ENCODE measurements around the gene SLC30A7. TPM values are rescaled to one million over a fixed set of nuclear protein-coding genes. Genes with fewer than 3 reads are reported as not detected.
"Not testable (repeated sequence)": the region's sequence is repeated elsewhere in the genome, so short reads cannot be mapped to it uniquely, and the experiment has no call there.

Gene SLC30A7
- polyA plus RNA-seq, 3 donors: 9.2 to 23.3 (median 17.6) TPM

GRCh38 chr1:100943533-100943932 is 47.6 kb downstream of the SLC30A7 start:
- Histone ChIP-seq H3K9ac (ENCODE audit: insufficient read depth, low read length, poor library complexity, severe bottlenecking) (no peak overlapping the region), H3K9me3 (replicated peaks in 1 of 2; ENCODE audit: control insufficient read depth in 1 of 2, insufficient read depth in 1 of 2, low read length in 2 of 2) (no peaks in the 10 kb centered on the region), H3K36me3 (replicated peaks in 1 of 2; ENCODE audit: control insufficient read depth in 1 of 2, insufficient read depth in 2 of 2, low read length in 2 of 2) (peaks cover 19 to 31% of the 10 kb centered on the region in 2 donors), H3K4me3 (replicated peaks in 1 of 3; ENCODE audit: low read depth in 2 of 3, low read length in 3 of 3) (no peak overlapping the region), H3K27ac (ENCODE audit: low read depth in 1 of 2, low read length in 2 of 2) (no peak overlapping the region), H3K4me2 (replicated peaks; ENCODE audit: extremely low read depth, low read length, poor library complexity, severe bottlenecking) (no peak overlapping the region), H3K4me1 (ENCODE audit: control insufficient read depth in 1 of 2, insufficient read depth in 2 of 2, low read length in 2 of 2) (no peaks in the 10 kb centered on the region), H3K27me3 (ENCODE audit: control insufficient read depth in 2 of 2, insufficient read depth in 2 of 2, low read length in 2 of 2) (no peaks in the 10 kb centered on the region), H3K79me2 (ENCODE audit: insufficient read depth, low read length) (no peaks in the 10 kb centered on the region), H2AFZ (ENCODE audit: insufficient read depth, low read depth, low read length, poor library complexity, severe bottlenecking) (no peak overlapping the region), H4K20me1 (ENCODE audit: insufficient read depth, low read length) (peaks cover 7% of the 10 kb centered on the region)
- peaks cover 41 to 52% of the 10 kb centered on the region in 2 donors for H3K36me3 Mint-ChIP-seq
- H3K4me3 Mint-ChIP-seq: no peak overlapping the region
- H3K4me1 Mint-ChIP-seq: peaks cover 18% of the 10 kb centered on the region
- H3K27me3 Mint-ChIP-seq (ENCODE audit: low read depth in 3 of 3): no peaks in the 10 kb centered on the region
- intact Hi-C loops (cut with micrococcal nuclease): no loop called here
- H3K27ac Mint-ChIP-seq: peak overlapping the region in 1 of 7 donors; percentile 67
- no peak for TF ChIP-seq CTCF (IDR thresholded peaks at IDR 0.05)
- peaks cover 0 to 4% (median 3%) of the 10 kb centered on the region in 7 donors for H3K9me3 Mint-ChIP-seq
- no CpG with 5 or more reads among the region's 1 CpG for WGBS (ENCODE audit: insufficient coverage)
- no peak for DNase-seq

- WGBS (ENCODE audit: insufficient coverage): no CpG with 5 or more reads among the region's 3 CpGs
- H3K79me2 ChIP-seq (ENCODE audit: insufficient read depth, low read length); H3K9me3 ChIP-seq (replicated peaks in 1 of 2; ENCODE audit: control insufficient read depth in 1 of 2, insufficient read depth in 1 of 2, low read length in 2 of 2); H3K27me3 Mint-ChIP-seq (ENCODE audit: low read depth in 3 of 3); DNase-seq; H3K4me1 ChIP-seq (ENCODE audit: control insufficient read depth in 1 of 2, insufficient read depth in 2 of 2, low read length in 2 of 2); H3K9me3 Mint-ChIP-seq; H3K27me3 ChIP-seq (ENCODE audit: control insufficient read depth in 2 of 2, insufficient read depth in 2 of 2, low read length in 2 of 2); H3K4me2 ChIP-seq (replicated peaks; ENCODE audit: extremely low read depth, low read length, poor library complexity, severe bottlenecking); H3K27ac ChIP-seq (ENCODE audit: low read depth in 1 of 2, low read length in 2 of 2); H3K4me3 Mint-ChIP-seq; intact Hi-C loops (cut with micrococcal nuclease); H3K9ac ChIP-seq (ENCODE audit: insufficient read depth, low read length, poor library complexity, severe bottlenecking); H3K4me3 ChIP-seq (replicated peaks in 1 of 3; ENCODE audit: low read depth in 2 of 3, low read length in 3 of 3); H2AFZ ChIP-seq (ENCODE audit: insufficient read depth, low read depth, low read length, poor library complexity, severe bottlenecking): not testable (repeated sequence)
- Mint-ChIP-seq H3K36me3 (peaks cover 50 to 54% of the 10 kb centered on the region in 2 donors), H3K27ac (peak overlapping the region in 1 of 7 donors; percentile 58), H3K4me1 (peaks cover 17% of the 10 kb centered on the region)
- H3K36me3 ChIP-seq (replicated peaks in 1 of 2; ENCODE audit: control insufficient read depth in 1 of 2, insufficient read depth in 2 of 2, low read length in 2 of 2): peaks cover 14 to 39% of the 10 kb centered on the region in 2 donors
- peaks cover 18% of the 10 kb centered on the region for H4K20me1 ChIP-seq (ENCODE audit: insufficient read depth, low read length)
Measured at GRCh38 chr1:100946064-100946463, 50.2 kb downstream of the SLC30A7 start.

- H3K27me3 Mint-ChIP-seq (ENCODE audit: low read depth in 3 of 3); H3K4me3 Mint-ChIP-seq; H3K9me3 ChIP-seq (replicated peaks in 1 of 2; ENCODE audit: control insufficient read depth in 1 of 2, insufficient read depth in 1 of 2, low read length in 2 of 2); H3K4me2 ChIP-seq (replicated peaks; ENCODE audit: extremely low read depth, low read length, poor library complexity, severe bottlenecking); DNase-seq; H3K4me3 ChIP-seq (replicated peaks in 1 of 3; ENCODE audit: low read depth in 2 of 3, low read length in 3 of 3); H3K27ac ChIP-seq (ENCODE audit: low read depth in 1 of 2, low read length in 2 of 2); H3K9me3 Mint-ChIP-seq; H3K79me2 ChIP-seq (ENCODE audit: insufficient read depth, low read length); H3K27me3 ChIP-seq (ENCODE audit: control insufficient read depth in 2 of 2, insufficient read depth in 2 of 2, low read length in 2 of 2); intact Hi-C loops (cut with micrococcal nuclease); H3K4me1 ChIP-seq (ENCODE audit: control insufficient read depth in 1 of 2, insufficient read depth in 2 of 2, low read length in 2 of 2); H3K27ac Mint-ChIP-seq; H2AFZ ChIP-seq (ENCODE audit: insufficient read depth, low read depth, low read length, poor library complexity, severe bottlenecking); H3K9ac ChIP-seq (ENCODE audit: insufficient read depth, low read length, poor library complexity, severe bottlenecking): not testable (repeated sequence)
- Mint-ChIP-seq H3K4me1 (peaks cover 16% of the 10 kb centered on the region), H3K36me3 (peaks cover 53 to 61% of the 10 kb centered on the region in 2 donors)
- H4K20me1 ChIP-seq (ENCODE audit: insufficient read depth, low read length): peaks cover 22% of the 10 kb centered on the region
- peaks cover 19 to 39% of the 10 kb centered on the region in 2 donors for H3K36me3 ChIP-seq (replicated peaks in 1 of 2; ENCODE audit: control insufficient read depth in 1 of 2, insufficient read depth in 2 of 2, low read length in 2 of 2)
- WGBS (ENCODE audit: insufficient coverage): 100% methylated on average over 1 of the region's 3 CpGs
Measured at GRCh38 chr1:100947816-100948215, 51.9 kb downstream of the SLC30A7 start.

- H3K4me3 Mint-ChIP-seq; H3K4me1 ChIP-seq (ENCODE audit: control insufficient read depth in 1 of 2, insufficient read depth in 2 of 2, low read length in 2 of 2); H3K4me2 ChIP-seq (replicated peaks; ENCODE audit: extremely low read depth, low read length, poor library complexity, severe bottlenecking); H3K79me2 ChIP-seq (ENCODE audit: insufficient read depth, low read length); H3K4me3 ChIP-seq (replicated peaks in 1 of 3; ENCODE audit: low read depth in 2 of 3, low read length in 3 of 3); intact Hi-C loops (cut with micrococcal nuclease); H3K9ac ChIP-seq (ENCODE audit: insufficient read depth, low read length, poor library complexity, severe bottlenecking); H3K27me3 ChIP-seq (ENCODE audit: control insufficient read depth in 2 of 2, insufficient read depth in 2 of 2, low read length in 2 of 2); H2AFZ ChIP-seq (ENCODE audit: insufficient read depth, low read depth, low read length, poor library complexity, severe bottlenecking); H3K27me3 Mint-ChIP-seq (ENCODE audit: low read depth in 3 of 3); H3K9me3 ChIP-seq (replicated peaks in 1 of 2; ENCODE audit: control insufficient read depth in 1 of 2, insufficient read depth in 1 of 2, low read length in 2 of 2); H3K4me1 Mint-ChIP-seq; DNase-seq; H3K9me3 Mint-ChIP-seq: not testable (repeated sequence)
- Histone ChIP-seq H3K27ac (ENCODE audit: low read depth in 1 of 2, low read length in 2 of 2) (peak overlapping the region in 1 of 2 donors; percentile 26), H3K36me3 (replicated peaks in 1 of 2; ENCODE audit: control insufficient read depth in 1 of 2, insufficient read depth in 2 of 2, low read length in 2 of 2) (peaks cover 19 to 46% of the 10 kb centered on the region in 2 donors), H4K20me1 (ENCODE audit: insufficient read depth, low read length) (peaks cover 22% of the 10 kb centered on the region)
- peaks cover 52 to 64% of the 10 kb centered on the region in 2 donors for H3K36me3 Mint-ChIP-seq
- WGBS (ENCODE audit: insufficient coverage): 94% methylated on average over 2 of the region's 7 CpGs
- peak overlapping the region in 2 of 7 donors; percentile 15 to 28 for H3K27ac Mint-ChIP-seq
Measured at GRCh38 chr1:100948721-100949405, 53.0 kb downstream of the SLC30A7 start.
